GM19239 (cell line): ENCODE measurements around the gene TH.
"Not testable (repeated sequence)": the region's sequence is repeated elsewhere in the genome, so short reads cannot be mapped to it uniquely, and the experiment has no call there.

Source experiments
- DNase-seq: peaks from one replicate; pipeline ENCODE4 v3.0.0; 2011; ENCODE audit warnings: low spot score; ENCODE audit not compliant: insufficient read length
- FAIRE-seq: peaks from 2 replicates; lab custom pipeline; 2011; peaks lifted over from hg19 to GRCh38; lab: Jason Lieb, UNC

The TH gene

DNA sequence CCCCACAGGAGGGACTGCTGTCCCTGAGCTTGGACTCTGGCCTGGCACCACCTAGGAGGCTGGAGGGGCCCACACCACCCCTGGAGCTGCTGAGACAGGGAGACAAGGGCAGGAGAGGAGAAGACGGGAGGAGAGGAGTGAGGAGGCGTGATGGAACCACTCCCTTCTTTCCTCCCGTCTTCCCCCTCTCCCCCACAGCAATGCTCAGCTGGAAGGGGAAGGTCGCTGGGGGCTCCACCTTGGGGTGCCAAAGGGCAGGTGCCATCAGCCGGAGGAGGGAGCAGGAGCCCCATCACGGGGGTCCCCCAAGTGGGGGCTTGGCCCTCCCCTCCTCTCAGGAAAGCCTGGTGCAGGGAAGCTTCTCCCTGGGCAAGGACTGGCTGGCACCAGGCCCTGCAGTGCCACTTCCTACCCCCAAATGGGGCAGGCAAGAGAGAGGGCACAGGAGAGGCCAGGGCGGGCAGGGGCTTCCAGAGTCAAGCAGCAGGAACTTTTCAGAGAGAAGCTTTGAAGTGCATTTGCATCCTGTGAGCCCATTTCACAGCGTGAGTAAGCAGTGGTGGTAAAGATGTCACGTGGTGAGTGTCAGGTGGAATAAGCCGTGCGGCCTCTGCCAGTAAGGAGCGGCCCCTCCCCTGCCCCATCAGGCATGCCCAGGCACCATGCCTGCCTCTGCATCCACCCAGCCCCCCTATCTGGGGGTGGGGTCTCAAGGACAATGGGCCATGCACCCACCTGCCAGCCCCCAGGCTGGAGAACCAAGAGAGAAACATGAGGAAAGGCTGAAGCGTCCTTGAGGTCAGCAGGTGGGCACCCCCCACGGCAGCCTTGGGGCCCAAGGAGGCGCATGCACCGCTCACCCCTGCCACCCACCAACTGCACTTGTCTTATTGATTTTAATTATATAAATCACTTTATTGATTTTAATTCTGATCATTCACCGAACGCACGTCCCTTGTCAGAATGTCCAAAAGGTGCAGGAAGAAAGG is 37.3 kb downstream of the TH start:
- no peak for DNase-seq
- FAIRE-seq: no peak

DNA sequence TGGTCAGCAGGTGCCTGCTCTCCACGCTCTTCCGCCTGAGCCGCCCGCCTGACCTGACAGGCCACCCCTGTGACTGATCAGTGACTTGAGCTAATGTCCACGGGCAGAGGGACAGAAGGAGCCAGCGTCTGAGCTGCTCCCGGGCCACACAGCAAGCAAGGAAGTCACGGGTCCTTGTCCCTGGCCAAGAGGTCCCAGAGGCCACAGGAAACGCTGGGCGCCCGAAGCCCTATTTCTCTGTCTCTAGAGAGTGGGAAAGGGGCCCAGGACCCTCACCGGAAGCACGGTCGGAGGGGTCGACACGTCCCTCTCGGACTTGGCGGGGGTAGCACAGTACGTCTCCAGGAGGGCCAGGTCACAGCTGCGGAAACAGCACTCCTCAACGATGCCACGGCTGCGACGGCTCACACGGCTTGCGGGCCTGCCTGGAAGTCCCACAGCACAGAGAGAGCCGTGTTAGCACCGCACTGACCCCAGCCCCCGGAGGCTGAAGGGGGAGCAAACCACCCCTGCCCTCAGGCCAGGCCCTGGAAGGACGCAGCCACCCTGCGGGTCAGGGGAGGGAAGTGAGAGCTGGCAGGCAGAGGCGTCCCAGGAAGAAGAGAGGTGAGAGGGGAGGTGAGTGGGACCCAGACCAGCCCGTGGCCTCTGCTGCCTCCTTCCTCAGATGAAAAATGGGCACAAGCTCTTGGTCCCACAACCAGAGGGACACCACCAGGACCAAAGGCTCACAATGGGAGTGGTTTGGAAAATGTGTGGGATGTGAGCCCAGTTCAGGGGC is 38.2 kb downstream of the TH start:
- FAIRE-seq: no peak

DNA sequence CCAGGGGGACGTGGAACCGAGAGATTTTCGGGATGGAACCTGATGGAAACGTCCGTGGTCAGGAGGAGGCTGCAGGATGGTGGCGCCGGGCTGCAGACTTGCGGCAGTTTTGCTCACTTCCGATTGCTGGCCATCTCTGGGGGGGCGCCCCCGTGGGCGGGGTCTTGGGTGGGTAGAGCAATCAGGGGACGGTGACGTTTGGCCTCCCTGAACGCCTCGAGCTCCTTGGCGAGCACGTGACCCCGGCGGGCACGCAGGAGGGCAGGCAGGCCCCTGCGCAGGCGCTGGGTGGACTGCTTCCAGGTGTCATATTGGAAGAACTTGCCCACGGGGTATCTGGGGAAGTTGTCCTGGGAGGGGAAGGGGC is 38.8 kb downstream of the TH start:
- FAIRE-seq (no peak), DNase-seq (no peak)

More for the DNA sequence above, 38.2 kb downstream of the TH start:
- DNase-seq: no peak

DNA sequence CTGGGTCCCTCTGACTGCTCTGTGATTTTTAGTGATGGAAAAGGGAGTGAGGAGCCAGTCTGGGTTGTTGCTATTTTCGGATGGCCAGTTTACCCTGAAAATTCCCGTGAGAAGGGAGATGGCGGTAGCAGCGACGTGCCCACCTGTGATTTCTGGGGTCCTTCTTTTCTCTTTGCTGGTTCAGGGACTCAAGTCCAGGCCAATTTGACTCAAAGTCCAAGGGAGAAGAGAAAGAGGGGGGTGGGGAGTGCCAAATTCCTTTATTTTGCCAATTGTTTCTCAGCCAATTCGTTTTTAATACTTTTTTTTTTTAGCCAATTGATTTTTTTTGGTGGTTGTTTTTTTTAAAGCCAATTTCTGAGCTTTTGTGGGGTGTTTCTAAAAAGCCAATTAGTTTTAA is 39.4 kb downstream of the TH start:
- FAIRE-seq (no peak), DNase-seq (no peak)

DNA sequence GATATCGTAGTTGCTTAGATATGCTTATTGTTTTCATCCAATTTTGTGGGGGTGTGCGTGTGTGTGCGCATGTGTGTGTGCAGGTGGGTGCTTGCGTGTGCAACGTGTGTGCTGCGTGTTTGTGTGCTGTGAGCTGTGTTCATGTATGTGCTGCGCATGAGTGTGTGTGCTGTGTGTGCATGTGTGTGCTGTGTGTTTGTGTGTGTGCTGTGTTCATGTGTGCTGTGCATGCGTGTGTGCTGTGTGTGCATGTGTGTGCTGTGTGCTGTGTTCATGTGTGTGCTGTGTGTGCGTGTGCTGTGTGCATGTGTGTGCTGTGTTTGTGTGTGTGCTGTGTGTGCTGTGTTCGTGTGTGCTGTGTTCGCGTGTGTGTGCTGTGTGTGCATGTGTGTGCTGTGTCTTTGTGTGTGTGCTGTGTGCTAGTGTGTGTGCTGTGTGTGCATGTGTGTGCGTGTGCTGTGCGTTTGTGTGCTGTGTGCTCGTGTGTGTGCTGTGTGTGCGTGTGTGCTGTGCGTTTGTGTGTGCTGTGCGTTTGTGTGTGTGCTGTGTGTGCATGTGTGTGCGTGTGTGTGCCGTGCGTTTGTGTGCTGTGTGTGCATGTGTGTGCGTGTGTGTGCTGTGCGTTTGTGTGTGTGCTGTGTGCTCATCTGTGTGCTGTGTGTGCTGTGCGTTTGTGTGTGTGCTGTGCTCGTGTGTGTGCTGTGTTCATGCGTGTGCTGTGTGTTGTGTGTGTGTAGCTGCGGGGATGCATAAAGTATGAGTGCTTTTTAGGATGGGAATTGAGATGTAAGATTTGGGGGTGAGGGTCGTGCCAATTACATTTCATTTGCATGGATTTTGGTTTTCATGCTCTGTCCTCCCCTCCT is 40.0 kb downstream of the TH start:
- FAIRE-seq: no peak
- no peak for DNase-seq

DNA sequence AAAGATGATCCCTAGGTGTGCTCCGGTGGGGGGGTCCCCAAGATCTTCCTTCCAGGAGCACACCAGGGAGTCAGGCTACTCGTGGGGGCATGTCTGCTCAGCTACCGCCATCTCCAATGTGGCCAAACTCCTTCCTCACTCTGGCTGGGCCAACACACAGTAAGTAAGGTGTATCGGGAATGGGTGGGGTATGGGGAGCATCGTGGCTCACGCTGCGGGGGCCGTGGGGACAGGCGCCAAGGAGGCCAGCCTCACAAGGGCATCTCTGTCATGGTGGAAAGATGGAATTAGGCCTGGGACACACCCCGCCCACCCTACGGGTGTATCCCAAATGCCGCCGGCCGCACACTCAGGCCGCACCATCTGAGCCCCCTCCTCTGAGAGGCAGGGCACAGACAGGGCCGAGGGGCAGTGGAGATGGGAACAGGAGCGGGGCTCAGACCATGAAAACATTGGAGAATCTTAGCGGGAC is 40.7 kb downstream of the TH start:
- DNase-seq: no peak
- FAIRE-seq: no peak

DNA sequence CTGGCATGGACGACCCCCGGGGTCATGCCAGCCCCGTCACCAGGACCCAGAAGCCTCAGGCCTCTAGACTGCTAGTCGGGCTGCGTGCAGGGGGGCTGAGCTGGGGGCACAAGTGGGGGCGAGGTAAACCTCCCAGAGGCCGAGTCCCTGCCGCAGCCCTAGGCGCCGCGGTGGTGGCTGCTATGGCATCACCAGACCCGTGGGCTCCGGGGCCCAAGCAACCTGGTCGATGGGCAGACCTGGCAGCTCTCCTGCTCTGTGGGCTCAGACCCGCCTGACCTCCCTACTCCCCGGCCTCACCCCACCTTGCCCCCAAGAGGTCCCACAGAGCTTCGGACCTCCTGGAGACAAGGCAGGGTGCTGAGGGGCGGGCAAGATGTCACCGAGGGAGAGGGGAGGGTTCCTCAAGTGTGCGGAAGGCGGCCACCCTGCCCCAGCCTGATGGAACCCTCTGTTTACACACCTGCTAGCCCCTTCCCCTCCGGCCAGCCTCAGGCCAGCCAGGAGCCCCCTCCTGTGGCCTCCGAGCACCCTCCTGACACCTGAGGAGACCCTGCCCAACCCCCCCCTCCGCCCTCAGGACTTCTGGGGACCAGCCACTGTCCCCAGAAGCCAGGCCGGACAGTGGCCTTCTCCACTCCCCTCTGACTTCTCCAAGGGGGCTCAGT is 41.8 kb downstream of the TH start:
- FAIRE-seq: no peak
- no peak for DNase-seq

DNA sequence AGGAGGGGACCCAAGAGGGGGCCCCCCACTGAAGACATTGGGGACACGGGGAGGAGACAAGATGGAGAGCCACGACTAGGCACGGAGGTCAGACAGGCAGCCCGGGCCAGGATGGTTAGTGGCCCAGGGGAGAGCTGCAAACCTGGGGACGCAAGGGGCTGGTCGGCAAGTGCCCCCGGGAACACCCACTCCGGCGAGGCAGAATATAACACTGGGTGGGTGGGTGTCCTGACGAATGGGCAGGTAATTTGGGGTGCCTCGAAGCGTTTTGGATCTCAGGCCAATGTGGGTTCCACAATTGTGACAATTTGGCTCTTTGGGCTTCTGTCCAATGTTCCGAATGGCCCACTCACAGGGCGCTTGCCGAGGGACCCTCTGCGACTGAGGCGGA is 42.3 kb downstream of the TH start:
- DNase-seq (no peak), FAIRE-seq (no peak)

DNA sequence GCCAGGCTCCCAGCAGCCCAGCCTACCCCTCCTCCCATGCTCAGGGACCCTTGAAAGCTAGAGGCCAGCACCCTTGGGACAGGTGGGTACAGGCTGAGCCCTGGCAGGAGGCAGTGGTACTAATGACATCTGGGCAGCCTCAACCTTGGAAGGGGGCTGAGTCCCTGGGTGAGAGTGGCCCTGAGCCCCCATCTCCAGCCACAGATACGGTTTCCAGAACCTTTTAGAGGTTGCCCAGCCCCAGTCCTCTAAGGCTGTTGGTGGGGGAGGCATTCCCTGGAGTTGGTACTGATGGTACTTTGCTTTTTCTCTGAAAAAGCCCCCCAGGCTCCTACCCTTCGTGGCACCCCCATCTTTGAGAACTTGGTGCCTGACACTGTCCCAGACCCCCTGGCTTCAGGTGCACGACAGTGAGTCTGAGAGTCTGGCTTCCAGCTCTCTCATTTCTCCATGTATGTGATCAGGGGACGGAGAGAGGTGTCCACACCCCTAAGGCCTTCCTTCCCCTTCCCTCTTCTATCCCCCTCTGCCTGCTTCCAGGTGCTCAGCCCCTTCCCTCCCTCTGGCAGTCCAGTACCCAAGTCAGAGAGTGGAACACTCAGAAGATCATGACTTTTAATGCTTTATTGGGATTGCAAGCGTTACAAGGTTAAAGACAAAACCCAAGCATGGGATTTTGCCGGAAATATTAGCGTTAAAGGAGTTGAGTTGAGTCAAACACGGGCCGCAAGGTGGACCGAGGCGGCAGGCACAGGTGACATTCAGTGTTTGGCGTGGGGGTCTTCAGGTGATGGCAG is 42.9 kb downstream of the TH start:
- DNase-seq (no peak), FAIRE-seq (no peak)

DNA sequence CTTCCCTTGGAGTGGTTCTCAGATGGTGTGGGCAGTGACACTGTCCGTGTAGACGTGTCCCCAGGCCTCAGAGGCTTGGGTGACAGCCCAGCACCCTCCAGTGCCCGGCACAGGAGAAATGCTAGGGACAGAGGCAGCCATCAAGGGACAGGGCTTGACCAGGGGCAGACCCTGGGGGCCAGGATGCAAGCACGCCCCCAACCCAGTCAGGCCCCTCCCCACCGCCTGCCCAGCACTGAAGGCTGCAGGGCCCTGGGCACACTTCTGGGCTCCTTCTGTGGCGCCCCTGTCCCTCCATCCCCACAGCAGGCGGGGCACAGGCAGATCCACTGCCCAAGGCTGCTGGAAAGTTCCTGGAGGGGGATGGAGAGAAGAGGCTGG is 43.5 kb downstream of the TH start:
- no peak for FAIRE-seq
- DNase-seq: no peak

DNA sequence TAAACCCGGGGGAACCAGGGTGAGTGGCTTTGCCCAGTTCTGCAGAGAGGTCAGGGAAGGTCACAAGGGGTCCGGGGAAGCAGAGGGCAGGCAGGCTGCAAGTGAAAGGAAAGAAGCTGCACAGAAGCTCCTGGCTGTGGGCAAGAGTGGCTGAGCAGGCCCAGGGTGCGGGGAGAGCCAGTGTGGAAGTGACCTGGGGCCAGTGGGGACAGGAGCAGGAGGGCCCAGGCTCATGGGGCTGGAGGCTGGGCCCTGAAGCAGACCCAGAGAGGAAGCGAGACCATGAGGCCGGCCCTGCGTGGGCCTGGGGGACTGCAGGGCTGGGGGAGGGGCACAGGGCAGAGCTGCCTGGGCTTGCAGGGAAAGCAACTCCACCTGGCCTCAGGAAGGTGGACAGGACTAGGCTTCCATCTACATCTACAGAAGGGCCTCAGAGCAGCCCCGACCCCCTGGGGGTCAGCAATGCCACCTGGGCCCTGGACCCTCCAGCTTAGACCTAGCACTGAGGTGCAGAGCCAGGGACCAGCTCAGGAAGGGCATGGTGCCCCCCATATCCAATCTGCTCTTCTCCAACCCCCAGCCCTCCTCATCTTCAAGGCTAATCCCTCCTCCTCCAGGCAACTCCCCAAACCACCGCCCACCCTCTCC is 44.0 kb downstream of the TH start:
- DNase-seq: no peak

DNA sequence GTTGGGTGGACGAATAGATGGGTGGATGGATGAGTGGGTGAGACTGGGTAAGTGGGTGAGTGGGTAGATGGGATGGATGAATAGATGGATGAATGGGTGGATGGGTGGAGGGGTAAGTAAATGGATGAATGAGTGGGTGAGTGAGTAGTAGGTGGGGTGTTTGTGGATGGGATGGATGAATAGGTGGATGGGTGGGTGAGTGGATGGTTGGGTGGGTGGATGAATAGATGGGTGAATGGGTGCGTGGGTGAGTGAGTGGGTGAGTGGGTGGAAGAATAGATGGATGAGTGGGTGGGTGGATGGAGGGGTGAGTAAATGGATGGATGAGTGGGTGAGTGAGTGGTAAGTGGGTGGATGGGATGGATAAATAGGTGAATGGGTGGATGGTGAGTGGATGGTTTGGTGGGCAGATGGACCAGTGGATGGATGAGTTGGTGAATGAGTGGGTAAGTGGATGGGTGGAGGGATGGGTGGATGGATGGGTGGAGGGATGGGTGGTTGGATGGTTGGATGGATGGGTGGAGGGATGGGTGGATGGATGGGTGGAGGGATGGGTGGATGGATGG is 45.0 kb downstream of the TH start:
- FAIRE-seq (no peak), DNase-seq (no peak)

More for the DNA sequence above, 44.0 kb downstream of the TH start:
- FAIRE-seq: no peak

DNA sequence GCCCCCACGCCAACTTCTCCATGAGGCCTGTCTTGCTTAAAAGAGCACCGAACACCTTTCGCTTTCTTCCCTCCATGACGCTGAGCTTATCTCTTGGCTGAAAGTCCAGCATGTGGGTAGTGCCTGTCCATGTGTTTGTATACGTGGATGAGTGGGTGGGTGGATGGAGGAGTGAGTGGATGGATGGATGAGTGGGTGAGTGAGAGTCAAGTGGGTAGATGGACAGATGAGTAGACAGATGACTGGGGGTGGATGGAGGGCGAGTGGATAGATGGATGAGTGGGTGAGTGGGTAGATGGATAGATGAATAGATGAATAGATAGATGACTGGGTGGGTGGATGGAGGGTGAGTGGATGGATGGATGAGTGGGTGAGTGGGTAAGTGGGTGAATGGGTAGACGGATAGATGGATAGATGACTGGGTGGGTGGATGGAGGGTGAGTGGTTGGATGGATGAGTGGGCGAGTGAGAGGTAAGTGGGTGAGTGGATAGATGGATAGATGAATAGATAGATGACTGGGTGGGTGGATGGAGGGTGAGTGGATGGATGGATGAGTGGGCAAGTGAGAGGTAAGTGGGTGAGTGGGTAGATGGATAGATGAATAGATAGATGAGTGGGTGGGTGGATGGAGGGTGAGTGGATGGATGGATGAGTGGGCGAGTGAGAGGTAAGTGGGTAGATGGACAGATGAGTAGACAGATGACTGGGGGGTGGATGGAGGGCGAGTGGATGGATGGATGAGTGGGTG is 46.7 kb downstream of the TH start:
- not testable (repeated sequence) for DNase-seq, FAIRE-seq

DNA sequence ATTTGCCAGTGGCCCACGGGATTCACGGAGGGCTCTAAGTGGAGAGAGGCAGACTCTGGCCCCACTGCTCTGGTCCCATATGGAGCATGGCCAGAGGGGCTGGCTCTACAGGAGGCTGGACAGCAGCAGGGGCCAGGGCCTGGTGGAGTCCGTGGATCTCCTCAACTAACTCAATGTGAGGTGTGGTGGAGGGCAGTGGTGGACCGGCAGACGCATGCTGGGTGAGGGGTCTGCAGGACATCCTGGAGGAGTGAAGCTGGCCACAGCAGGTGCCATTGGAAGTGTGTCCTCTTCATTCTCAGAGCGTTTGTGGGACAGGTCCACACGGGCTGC is 48.0 kb downstream of the TH start:
- FAIRE-seq: no peak
- DNase-seq: no peak

DNA sequence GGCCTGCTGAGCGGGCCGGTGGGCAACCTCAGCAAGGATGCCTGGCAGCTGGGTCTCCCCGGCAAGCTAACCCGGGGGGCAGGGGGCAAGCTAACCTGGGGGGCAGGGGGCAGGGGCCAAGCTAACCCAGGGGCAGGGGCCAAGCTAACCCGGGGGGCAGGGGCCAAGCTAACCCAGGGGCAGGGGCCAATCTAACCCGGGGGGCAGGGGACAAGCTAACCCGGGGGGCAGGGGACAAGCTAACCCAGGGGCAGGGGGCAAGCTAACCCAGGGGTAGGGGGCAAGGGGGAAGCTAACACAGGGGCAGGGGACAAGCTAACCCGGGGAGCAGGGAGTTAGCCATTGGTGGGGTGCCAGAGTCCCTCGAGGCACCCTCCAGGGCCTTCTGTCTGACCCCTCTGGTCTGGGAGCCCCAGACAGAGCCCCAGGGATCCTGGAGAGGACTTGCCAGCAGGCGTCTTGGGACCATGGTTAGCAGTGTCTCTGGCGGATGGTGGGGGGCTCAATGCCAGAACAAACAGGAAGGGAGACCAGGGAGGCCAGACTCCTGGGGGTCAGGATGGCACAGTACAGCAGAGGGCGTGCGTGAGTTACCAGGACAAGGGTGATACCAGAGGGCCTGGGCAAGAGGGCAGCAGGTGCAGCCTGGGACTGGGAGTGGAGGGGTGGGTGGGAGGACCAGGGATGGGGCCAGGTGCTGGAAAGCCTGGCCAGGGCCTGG is 48.5 kb downstream of the TH start:
- DNase-seq (no peak), FAIRE-seq (no peak)

DNA sequence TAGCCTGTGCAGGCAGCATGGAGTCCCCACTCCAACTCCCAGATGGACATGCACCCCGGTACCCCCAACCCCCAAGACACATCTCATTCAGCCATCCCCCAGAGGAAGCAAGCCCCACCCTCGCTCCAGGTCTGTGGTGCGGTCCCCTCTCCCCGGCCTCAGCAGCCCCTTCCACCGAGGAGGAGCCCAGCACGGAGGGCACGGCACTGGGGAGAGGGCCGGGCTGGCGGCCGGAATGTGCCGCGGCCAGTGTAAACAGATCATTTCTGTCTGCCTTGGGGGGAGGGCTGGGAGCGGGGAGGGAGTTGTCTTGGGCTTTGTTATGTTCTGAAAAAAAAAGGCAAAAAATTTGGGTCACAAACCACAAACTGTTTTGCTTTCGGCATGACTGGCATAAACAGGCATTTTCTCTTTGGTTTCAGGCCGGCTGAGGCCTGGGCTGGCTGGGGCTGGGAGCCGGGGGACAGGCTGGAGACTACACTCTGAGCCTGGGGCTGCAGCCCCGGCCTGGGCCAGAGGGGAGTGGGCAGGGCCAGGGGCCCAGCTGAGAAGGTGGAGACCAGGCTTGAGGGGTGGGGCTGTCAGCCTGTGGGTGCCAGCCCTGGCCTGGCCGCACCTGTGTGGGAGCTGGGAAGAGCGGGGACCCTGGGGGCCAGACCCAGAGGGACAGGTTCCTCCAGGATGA is 49.3 kb downstream of the TH start:
- DNase-seq (no peak), FAIRE-seq (no peak)
